Measurements from ENCODE around the gene IKBKE.

IKBKE gene

GRCh38 chr1:206469933-206470691 is at the start of gene IKBKE:
Gene IKBKE, plus strand, starts transcription at chr1:206470476. Its CDS starts 2,752 bp downstream, at chr1:206473228.
- no peak for DNase-seq (ENCODE audit: low read depth)

GRCh38 chr1:206421616-206422340 is 48.5 kb upstream of the IKBKE start:
- no peak for DNase-seq (ENCODE audit: low read depth)

- DNase-seq (ENCODE audit: low read depth): no peak
Observed at GRCh38 chr1:206422525-206422924, 47.8 kb upstream of the IKBKE start.

- no peak for DNase-seq (ENCODE audit: low read depth)
Observed at GRCh38 chr1:206427291-206427690, 43.0 kb upstream of the IKBKE start.

- no peak for DNase-seq (ENCODE audit: low read depth)
Observed at GRCh38 chr1:206429421-206429820, 40.9 kb upstream of the IKBKE start.

GRCh38 chr1:206430031-206430983 is 40.0 kb upstream of the IKBKE start:
- no peak for DNase-seq (ENCODE audit: low read depth)

- DNase-seq (ENCODE audit: low read depth): no peak
Observed at GRCh38 chr1:206435445-206435844, 34.8 kb upstream of the IKBKE start.

GRCh38 chr1:206438554-206438953 is 31.7 kb upstream of the IKBKE start:
- DNase-seq (ENCODE audit: low read depth): no peak

GRCh38 chr1:206439205-206439604 is 31.1 kb upstream of the IKBKE start:
- no peak for DNase-seq (ENCODE audit: low read depth)

- no peak for DNase-seq (ENCODE audit: low read depth)
Observed at GRCh38 chr1:206441336-206441967, 28.8 kb upstream of the IKBKE start.

- DNase-seq (ENCODE audit: low read depth): no peak
Observed at GRCh38 chr1:206442101-206442500, 28.2 kb upstream of the IKBKE start.

- DNase-seq (ENCODE audit: low read depth): no peak
Observed at GRCh38 chr1:206445116-206445515, 25.2 kb upstream of the IKBKE start.

GRCh38 chr1:206445911-206446356 is 24.3 kb upstream of the IKBKE start:
- DNase-seq (ENCODE audit: low read depth): no peak

- no peak for DNase-seq (ENCODE audit: low read depth)
Observed at GRCh38 chr1:206446688-206447421, 23.4 kb upstream of the IKBKE start.

- no peak for DNase-seq (ENCODE audit: low read depth)
Observed at GRCh38 chr1:206447422-206447765, 22.9 kb upstream of the IKBKE start.

GRCh38 chr1:206447792-206448191 is 22.5 kb upstream of the IKBKE start:
- DNase-seq (ENCODE audit: low read depth): no peak

- no peak for DNase-seq (ENCODE audit: low read depth)
Observed at GRCh38 chr1:206448471-206448870, 21.8 kb upstream of the IKBKE start.

- DNase-seq (ENCODE audit: low read depth): no peak
Observed at GRCh38 chr1:206449565-206449964, 20.7 kb upstream of the IKBKE start.

- DNase-seq (ENCODE audit: low read depth): no peak
Observed at GRCh38 chr1:206450281-206450680, 20.0 kb upstream of the IKBKE start.

GRCh38 chr1:206451134-206451686 is 19.1 kb upstream of the IKBKE start:
- DNase-seq (ENCODE audit: low read depth): no peak

GRCh38 chr1:206453111-206453510 is 17.2 kb upstream of the IKBKE start:
- no peak for DNase-seq (ENCODE audit: low read depth)

Data from stimulated activated CD8-positive, alpha-beta memory T cell treated with anti-CD3 and anti-CD28 coated beads, Interleukin-15, amount 100 ng/mL, for 24 hours (primary cell).